H1 (cell line): ENCODE data around the gene RNF220. TPM values are rescaled to one million over a fixed set of nuclear protein-coding genes. Genes with fewer than 3 reads are reported as not detected.

Experiments
- microRNA-seq, 2 experiments: library from miRNA; unstranded; fragments of <30 nt; microRNA quantifications; one replicate each; pipeline versions ENCODE4 to v1.2.0, GENCODE V29; 2016 to 2020; ENCODE audit warnings: borderline microRNAs expressed in 2 of 2, borderline number of aligned reads in 2 of 2, borderline replicate concordance in 1 of 2
- polyA plus RNA-seq, 7 experiments: library from polyadenylated mRNA; depleted of rRNA in 3 of 7; stranded (reverse) in 5 of 7; unstranded in 2 of 7; fragments of >200 nt in 5 of 7; fragments of 200-250 nt in 2 of 7; gene quantifications; 1 replicate in 5 of 7; 2 replicates in 1 of 7; 4 replicates in 1 of 7; pipeline versions ENCODE4 v1.2.1 to v1.2.3, GENCODE V29; 2011 to 2013; ENCODE audit warnings: missing spikeins in 2 of 7, mixed read lengths in 2 of 7
- small RNA-seq: library from polyadenylated mRNA; stranded (forward); fragments of <200 nt; extraction: miRNeasy Mini kit (QIAGEN cat#:217004); gene quantifications from one replicate; pipeline ENCODE3, GENCODE V24; 2013; ENCODE audit not compliant: insufficient read depth
- total RNA-seq: library from RNA; stranded (reverse); fragmentation: NEBNext Ultra II Directional; extraction: Animal tissue kit (Norgen Biotek cat#: 25700); gene quantifications from 2 replicates; pipeline ENCODE4 v1.2.1, GENCODE V29; 2021

Gene RNF220
- total and polyA plus RNA-seq, 2 of the 8 experiments (the other 6 are each of a cell fraction or from before 2014, with no cell fraction given): 123 to 160 TPM

Small RNA genes lying within 50 kb of the gene (microRNA-seq; reads per million reads assigned to microRNA genes)
- gene MIR5584: 0.20 to 0.92 reads per million in 2 experiments

Small RNA genes lying within 50 kb of the gene (small RNA-seq; reads per million reads assigned to genes)
- gene MIR5584 (3.3 reads per million, percentile 42 among the genes with 10 or more reads in this experiment), gene RNU6-369P (not detected)

Other genes starting within 250 kb of the RNF220 start
- 36.4 and 37.6 TPM in 2 replicates for gene DMAP1, start 191.8 kb upstream of the RNF220 start, total RNA-seq
- gene DMAP1, start 191.8 kb upstream of the RNF220 start, polyA plus RNA-seq (2011; rRNA removed): 42.4 and 61.1 TPM in 2 replicates
- 81.1 and 85.7 TPM in 2 replicates for gene ERI3, start 50.0 kb upstream of the RNF220 start, total RNA-seq
- 199 and 221 TPM in 2 replicates for gene ERI3, start 50.0 kb upstream of the RNF220 start, polyA plus RNA-seq (2011; rRNA removed)